Activated CD8-positive, alpha-beta T cell treated with anti-CD3 and anti-CD28 coated beads, Interleukin-2, amount 10 ng/mL, durations not matched to agents 7 days and 5 days (primary cell): ENCODE results near the gene RSU1. TPM values are rescaled to one million over a fixed set of nuclear protein-coding genes. Genes with fewer than 3 reads are reported as not detected.
A peak's percentile ranks its signal among the peaks of the same experiment; 100 is the strongest.

Source experiments
- ATAC-seq: fragments of 150-1000 bp; cut with Tn5 transposase; one replicate; pipeline ENCODE4 v1.10.0; 2021; ENCODE audit warnings: moderate library complexity
- CTCF ChIA-PET: fragments of 350-600 bp; sonication (Branson Sonifier 250); formaldehyde crosslinking; loops from one replicate; lab custom pipeline; 2021; ENCODE audit warnings: antibody characterized with exemption; lab: Charles Lee
- POLR2A ChIA-PET: fragments of 350-600 bp; sonication (Branson Sonifier 250); formaldehyde crosslinking; loops from one replicate; lab custom pipeline; 2021; ENCODE audit warnings: antibody characterized with exemption; lab: Charles Lee
- DNase-seq: peaks from one replicate; pipeline ENCODE4 v3.0.0-alpha.2; 2020
- H3K27ac Mint-ChIP-seq: one replicate; pipeline ENCODE4 v1.8.0; 2021; ENCODE audit warnings: mild to moderate bottlenecking, mixed read lengths
- H3K27me3 Mint-ChIP-seq: one replicate; pipeline ENCODE4 v1.8.0; 2021; ENCODE audit warnings: low read depth, mixed read lengths
- H3K36me3 Mint-ChIP-seq: one replicate; pipeline ENCODE4 v1.8.0; 2021; ENCODE audit warnings: low read depth, mixed read lengths
- H3K4me1 Mint-ChIP-seq: one replicate; pipeline ENCODE4 v1.8.0; 2021; ENCODE audit warnings: low read depth, mixed read lengths
- H3K4me3 Mint-ChIP-seq: one replicate; pipeline ENCODE4 v1.8.0; 2021; ENCODE audit warnings: mild to moderate bottlenecking, mixed read lengths
- H3K9me3 Mint-ChIP-seq: one replicate; pipeline ENCODE4 v1.8.0; 2022; ENCODE audit warnings: mixed read lengths; ENCODE audit not compliant: insufficient read depth
- total RNA-seq, 2 experiments: library from RNA; stranded (reverse); gene quantifications; one replicate each; pipeline ENCODE4 v1.2.3, GENCODE V29; 2021

Gene RSU1
- total RNA-seq, 2 experiments from 2014 or later: 71.9 to 74.1 TPM

GRCh38 chr10:16583382-16583781 lies 233.8 kb downstream of the RSU1 start:
- no peaks in the 10 kb centered on the region for H3K36me3 Mint-ChIP-seq
- H3K27ac Mint-ChIP-seq: no peak overlapping the region
- ChIA-PET CTCF (no interaction called here), POLR2A (no interaction called here)
- no peaks in the 10 kb centered on the region for H3K9me3 Mint-ChIP-seq
- peaks cover 6% of the 10 kb centered on the region for H3K27me3 Mint-ChIP-seq
- ATAC-seq: no peak
- no peak overlapping the region for H3K4me3 Mint-ChIP-seq
- H3K4me1 Mint-ChIP-seq: no peaks in the 10 kb centered on the region
- DNase-seq: no peak

- no peaks in the 10 kb centered on the region for H3K9me3 Mint-ChIP-seq
- H3K27ac Mint-ChIP-seq: no peak overlapping the region
- DNase-seq (no peak), ATAC-seq (no peak)
- H3K4me3 Mint-ChIP-seq: no peak overlapping the region
- POLR2A ChIA-PET: no interaction called here
- CTCF ChIA-PET: no interaction called here
- peaks cover 9% of the 10 kb centered on the region for H3K27me3 Mint-ChIP-seq
- no peaks in the 10 kb centered on the region for H3K36me3 Mint-ChIP-seq
- H3K4me1 Mint-ChIP-seq: no peaks in the 10 kb centered on the region
Observed at GRCh38 chr10:16581202-16581601, 236.0 kb downstream of the RSU1 start.

- CTCF ChIA-PET: no interaction called here
- Mint-ChIP-seq H3K4me1 (peaks cover 3% of the 10 kb centered on the region), H3K36me3 (no peaks in the 10 kb centered on the region), H3K27me3 (peaks cover 5% of the 10 kb centered on the region), H3K27ac (no peak overlapping the region), H3K9me3 (no peaks in the 10 kb centered on the region), H3K4me3 (no peak overlapping the region)
- no peak for ATAC-seq
- POLR2A ChIA-PET: no interaction called here
- DNase-seq: no peak
Observed at GRCh38 chr10:16570731-16571130, 246.5 kb downstream of the RSU1 start.

GRCh38 chr10:16566202-16566805 lies 250.9 kb downstream of the RSU1 start:
- ChIA-PET POLR2A (no interaction called here), CTCF (no interaction called here)
- H3K27ac Mint-ChIP-seq: no peak overlapping the region
- no peaks in the 10 kb centered on the region for H3K36me3 Mint-ChIP-seq
- no peak overlapping the region for H3K4me3 Mint-ChIP-seq
- peaks cover 3% of the 10 kb centered on the region for H3K4me1 Mint-ChIP-seq
- H3K27me3 Mint-ChIP-seq: no peaks in the 10 kb centered on the region
- no peaks in the 10 kb centered on the region for H3K9me3 Mint-ChIP-seq
- ATAC-seq (no peak), DNase-seq (no peak)

GRCh38 chr10:16565604-16566003 lies 251.6 kb downstream of the RSU1 start:
- CTCF ChIA-PET: no interaction called here
- H3K9me3 Mint-ChIP-seq: no peaks in the 10 kb centered on the region
- no peak overlapping the region for H3K27ac Mint-ChIP-seq

GRCh38 chr10:16562891-16563290 lies 254.3 kb downstream of the RSU1 start:
- H3K36me3 Mint-ChIP-seq: no peaks in the 10 kb centered on the region
- DNase-seq (no peak), ATAC-seq (no peak)
- H3K27me3 Mint-ChIP-seq: peaks cover 9% of the 10 kb centered on the region
- no peak overlapping the region for H3K4me3 Mint-ChIP-seq
- POLR2A ChIA-PET: no interaction called here
- H3K27ac Mint-ChIP-seq: no peak overlapping the region
- no peaks in the 10 kb centered on the region for H3K4me1 Mint-ChIP-seq
- no peaks in the 10 kb centered on the region for H3K9me3 Mint-ChIP-seq
- CTCF ChIA-PET: no interaction called here

More at GRCh38 chr10:16565604-16566003, 251.6 kb downstream of the RSU1 start:
- Mint-ChIP-seq H3K27me3 (no peaks in the 10 kb centered on the region), H3K36me3 (no peaks in the 10 kb centered on the region), H3K4me1 (peaks cover 2% of the 10 kb centered on the region), H3K4me3 (no peak overlapping the region)
- POLR2A ChIA-PET: no interaction called here
- no peak for ATAC-seq
- DNase-seq: no peak

GRCh38 chr10:16559236-16559773 lies 257.9 kb downstream of the RSU1 start:
- no peaks in the 10 kb centered on the region for H3K9me3 Mint-ChIP-seq
- CTCF ChIA-PET: no interaction called here
- ATAC-seq: no peak

GRCh38 chr10:16547973-16548372 lies 269.3 kb downstream of the RSU1 start:
- H3K27ac Mint-ChIP-seq: no peak overlapping the region
- no peaks in the 10 kb centered on the region for H3K4me1 Mint-ChIP-seq
- H3K27me3 Mint-ChIP-seq: peaks cover 7% of the 10 kb centered on the region
- no peaks in the 10 kb centered on the region for H3K9me3 Mint-ChIP-seq
- DNase-seq (no peak), ATAC-seq (no peak)
- ChIA-PET POLR2A (no interaction called here), CTCF (no interaction called here)
- no peaks in the 10 kb centered on the region for H3K36me3 Mint-ChIP-seq
- no peak overlapping the region for H3K4me3 Mint-ChIP-seq

More at GRCh38 chr10:16559236-16559773, 257.9 kb downstream of the RSU1 start:
- no peaks in the 10 kb centered on the region for H3K36me3 Mint-ChIP-seq
- no peak overlapping the region for H3K27ac Mint-ChIP-seq
- peaks cover 18% of the 10 kb centered on the region for H3K27me3 Mint-ChIP-seq
- DNase-seq: no peak
- no peak overlapping the region for H3K4me3 Mint-ChIP-seq
- POLR2A ChIA-PET: no interaction called here
- H3K4me1 Mint-ChIP-seq: no peaks in the 10 kb centered on the region

GRCh38 chr10:16545116-16545736 lies 272.0 kb downstream of the RSU1 start:
- ChIA-PET CTCF (interaction anchor here (1.0 to 2.2 kb wide), 5 partner anchors 13 to 642 kb away, joined by 3 to 12 read pairs (median 3); no protein-coding TSS in a partner anchor), POLR2A (no interaction called here)
- Mint-ChIP-seq H3K4me1 (no peaks in the 10 kb centered on the region), H3K27me3 (peaks cover 7% of the 10 kb centered on the region), H3K9me3 (no peaks in the 10 kb centered on the region), H3K27ac (no peak overlapping the region), H3K4me3 (no peak overlapping the region), H3K36me3 (no peaks in the 10 kb centered on the region)
- DNase-seq: peak; percentile 24
- no peak for ATAC-seq

GRCh38 chr10:16544591-16544990 lies 272.6 kb downstream of the RSU1 start:
- no peak overlapping the region for H3K27ac Mint-ChIP-seq
- ATAC-seq: no peak
- no peaks in the 10 kb centered on the region for H3K9me3 Mint-ChIP-seq
- peaks cover 7% of the 10 kb centered on the region for H3K27me3 Mint-ChIP-seq
- DNase-seq: no peak
- ChIA-PET CTCF (interaction anchor here (1.0 to 2.2 kb wide), 5 partner anchors 14 to 642 kb away, joined by 3 to 12 read pairs (median 3); no protein-coding TSS in a partner anchor), POLR2A (no interaction called here)
- H3K36me3 Mint-ChIP-seq: no peaks in the 10 kb centered on the region
- no peaks in the 10 kb centered on the region for H3K4me1 Mint-ChIP-seq
- H3K4me3 Mint-ChIP-seq: no peak overlapping the region

GRCh38 chr10:16544099-16544498 lies 273.1 kb downstream of the RSU1 start:
- no peak overlapping the region for H3K27ac Mint-ChIP-seq
- ATAC-seq (no peak), DNase-seq (no peak)
- ChIA-PET POLR2A (no interaction called here), CTCF (interaction anchor here (1.7 to 2.2 kb wide), 2 partner anchors 25 to 641 kb away, joined by 5 to 12 read pairs; no protein-coding TSS in a partner anchor)
- no peaks in the 10 kb centered on the region for H3K4me1 Mint-ChIP-seq
- H3K36me3 Mint-ChIP-seq: no peaks in the 10 kb centered on the region
- no peak overlapping the region for H3K4me3 Mint-ChIP-seq
- no peaks in the 10 kb centered on the region for H3K9me3 Mint-ChIP-seq
- peaks cover 7% of the 10 kb centered on the region for H3K27me3 Mint-ChIP-seq
